Measurements from ENCODE around the gene BDKRB2.

GRCh38 chr14:96176275-96176674, 28.4 kb upstream of the BDKRB2 start:
- TF ChIP-seq, protein P1, sequence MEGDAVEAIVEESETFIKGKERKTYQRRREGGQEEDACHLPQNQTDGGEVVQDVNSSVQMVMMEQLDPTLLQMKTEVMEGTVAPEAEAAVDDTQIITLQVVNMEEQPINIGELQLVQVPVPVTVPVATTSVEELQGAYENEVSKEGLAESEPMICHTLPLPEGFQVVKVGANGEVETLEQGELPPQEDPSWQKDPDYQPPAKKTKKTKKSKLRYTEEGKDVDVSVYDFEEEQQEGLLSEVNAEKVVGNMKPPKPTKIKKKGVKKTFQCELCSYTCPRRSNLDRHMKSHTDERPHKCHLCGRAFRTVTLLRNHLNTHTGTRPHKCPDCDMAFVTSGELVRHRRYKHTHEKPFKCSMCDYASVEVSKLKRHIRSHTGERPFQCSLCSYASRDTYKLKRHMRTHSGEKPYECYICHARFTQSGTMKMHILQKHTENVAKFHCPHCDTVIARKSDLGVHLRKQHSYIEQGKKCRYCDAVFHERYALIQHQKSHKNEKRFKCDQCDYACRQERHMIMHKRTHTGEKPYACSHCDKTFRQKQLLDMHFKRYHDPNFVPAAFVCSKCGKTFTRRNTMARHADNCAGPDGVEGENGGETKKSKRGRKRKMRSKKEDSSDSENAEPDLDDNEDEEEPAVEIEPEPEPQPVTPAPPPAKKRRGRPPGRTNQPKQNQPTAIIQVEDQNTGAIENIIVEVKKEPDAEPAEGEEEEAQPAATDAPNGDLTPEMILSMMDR (conservative IDR thresholded peaks at IDR 0.05; ENCODE audit: low read depth, low read length) = no peak
- TF ChIP-seq EZH2 (IDR thresholded peaks at IDR 0.05; ENCODE audit: borderline replicate concordance, low read depth, low read length, poor library complexity, severe bottlenecking) = no peak

Measured in A673 (cell line).